ENCODE measurements around the gene SLC26A11.
"Not testable (repeated sequence)": the region's sequence is repeated elsewhere in the genome, so short reads cannot be mapped to it uniquely, and the experiment has no call there.

SLC26A11 gene

GRCh38 chr17:80219013-80219762, 1.0 kb upstream of the SLC26A11 start:
- peak; percentile 98 for DNase-seq

DNA sequence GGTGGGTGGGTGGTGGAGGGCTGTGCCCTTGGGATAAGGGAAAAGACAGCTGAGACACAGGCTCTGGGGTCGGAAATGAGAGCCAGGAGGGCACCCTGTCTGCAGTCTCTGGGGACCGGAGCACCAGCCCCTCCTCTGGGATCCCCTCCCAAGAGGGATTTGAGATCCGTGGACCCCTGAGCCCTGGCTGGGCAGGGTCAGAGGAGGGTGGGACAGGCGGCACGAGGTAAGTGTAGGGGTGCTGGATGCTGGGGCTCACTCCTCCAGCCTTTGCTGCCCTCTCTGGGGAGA, 519 bp upstream of the SLC26A11 start:
- no peak for DNase-seq

DNA sequence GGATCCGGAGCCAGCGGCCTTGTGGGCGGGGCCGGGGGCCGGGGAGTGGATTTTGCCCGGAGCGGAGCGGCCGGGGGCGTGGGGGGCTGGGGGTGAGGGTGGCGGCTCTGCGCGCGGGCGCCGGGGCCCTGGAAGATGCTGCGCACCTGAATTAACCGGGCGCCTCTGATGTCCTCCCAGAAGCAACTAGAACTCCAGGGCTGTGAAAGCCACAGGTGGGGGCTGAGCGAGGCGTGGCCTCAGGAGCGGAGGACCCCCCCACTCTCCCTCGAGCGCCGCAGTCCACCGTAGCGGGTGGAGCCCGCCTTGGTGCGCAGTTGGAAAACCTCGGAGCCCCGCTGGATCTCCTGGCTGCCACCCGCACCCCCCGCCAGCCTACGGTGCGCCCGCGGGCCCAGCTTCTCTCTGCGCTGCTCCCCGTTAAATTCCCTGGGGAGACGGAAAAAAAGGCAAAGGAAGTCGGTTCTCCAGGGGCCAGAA, 549 bp downstream of the SLC26A11 start:
- no peak for DNase-seq

DNA sequence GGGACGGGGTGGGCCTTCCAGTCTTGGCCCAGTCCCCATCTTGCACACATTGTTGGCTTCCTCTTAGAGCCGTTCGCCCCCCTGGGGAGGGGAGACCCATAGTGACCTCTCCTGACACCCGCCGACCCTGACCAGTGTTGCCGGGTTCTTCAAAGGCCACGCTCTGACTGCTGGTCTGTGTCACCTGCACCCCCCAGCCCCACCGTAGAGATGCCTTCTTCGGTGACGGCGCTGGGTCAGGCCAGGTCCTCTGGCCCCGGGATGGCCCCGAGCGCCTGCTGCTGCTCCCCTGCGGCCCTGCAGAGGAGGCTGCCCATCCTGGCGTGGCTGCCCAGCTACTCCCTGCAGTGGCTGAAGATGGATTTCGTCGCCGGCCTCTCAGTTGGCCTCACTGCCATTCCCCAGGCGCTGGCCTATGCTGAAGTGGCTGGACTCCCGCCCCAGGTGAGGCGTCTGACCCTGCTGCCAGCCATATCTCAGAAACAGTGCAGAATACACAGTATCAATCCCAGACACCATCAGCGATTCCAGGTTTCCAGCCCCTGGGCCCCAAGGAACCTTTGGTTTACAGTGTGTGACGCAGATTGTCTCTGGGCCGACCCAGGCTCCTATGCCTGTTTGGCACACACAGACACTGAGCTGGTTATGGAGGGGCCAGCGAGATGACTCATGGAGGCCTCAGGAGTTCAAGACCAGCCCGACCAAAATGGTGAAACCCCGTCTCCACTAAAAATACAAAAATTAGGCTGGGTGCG, 1.3 kb downstream of the SLC26A11 start:
- DNase-seq: no peak

DNA sequence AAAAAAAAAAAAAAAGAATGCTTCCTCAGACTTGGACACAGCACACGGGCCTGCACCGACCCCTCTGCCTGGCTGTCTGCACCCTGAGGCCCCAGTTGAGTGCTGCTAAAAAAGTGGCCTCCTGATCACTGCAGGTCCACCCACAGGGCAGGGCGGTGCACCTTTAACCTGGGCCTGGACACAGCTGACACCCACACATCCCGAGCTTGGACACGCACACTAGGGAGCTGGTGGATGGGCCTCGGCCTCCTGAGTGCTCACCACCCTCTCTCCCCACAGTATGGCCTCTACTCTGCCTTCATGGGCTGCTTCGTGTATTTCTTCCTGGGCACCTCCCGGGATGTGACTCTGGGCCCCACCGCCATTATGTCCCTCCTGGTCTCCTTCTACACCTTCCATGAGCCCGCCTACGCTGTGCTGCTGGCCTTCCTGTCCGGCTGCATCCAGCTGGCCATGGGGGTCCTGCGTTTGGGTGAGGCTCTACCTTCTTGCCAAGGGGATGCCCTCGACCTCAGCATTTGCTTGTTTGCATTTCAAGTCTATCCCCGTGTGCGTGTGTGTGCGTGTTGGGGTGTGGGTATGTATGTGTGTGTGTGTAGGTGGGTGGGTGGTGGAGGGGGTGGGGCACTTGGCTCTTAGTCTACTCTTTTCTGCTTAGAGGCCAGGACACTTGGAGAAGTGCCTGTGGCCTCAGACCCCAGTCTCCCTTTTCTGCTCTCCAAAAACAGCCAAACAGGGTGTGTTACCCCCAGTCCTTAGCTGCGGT, 2.3 kb downstream of the SLC26A11 start:
- no peak for DNase-seq

DNA sequence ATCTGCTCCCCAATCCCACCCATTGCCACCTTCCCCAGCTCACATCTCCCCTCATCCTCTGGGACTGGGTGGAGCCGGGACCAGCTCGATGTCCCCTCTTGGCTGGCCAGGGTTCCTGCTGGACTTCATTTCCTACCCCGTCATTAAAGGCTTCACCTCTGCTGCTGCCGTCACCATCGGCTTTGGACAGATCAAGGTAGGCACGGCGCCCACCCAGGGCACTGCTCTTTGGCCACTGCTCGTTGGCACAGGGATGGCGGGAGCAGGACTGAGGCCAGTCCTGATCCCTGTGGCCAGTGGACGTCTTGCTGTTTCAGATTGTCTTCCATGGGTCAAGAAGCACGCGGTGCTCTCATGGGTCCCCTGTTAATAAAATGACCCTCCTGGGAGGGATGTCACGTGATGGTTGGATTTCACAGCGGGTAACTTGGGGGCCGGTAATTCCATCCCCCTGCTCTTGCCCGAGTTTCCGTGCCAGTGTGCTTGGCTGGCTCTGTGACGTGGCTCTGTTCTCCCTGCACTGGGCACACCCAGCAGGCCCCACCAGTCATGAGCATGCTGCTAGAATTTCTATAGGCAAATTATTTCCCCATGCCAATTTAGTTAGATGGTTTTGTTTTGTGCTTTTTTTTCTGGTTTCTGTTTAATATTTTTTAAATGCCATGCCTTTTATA, 3.1 kb downstream of the SLC26A11 start:
- DNase-seq: no peak

GRCh38 chr17:80223838-80224497, 3.7 kb downstream of the SLC26A11 start:
- DNase-seq: no peak

DNA sequence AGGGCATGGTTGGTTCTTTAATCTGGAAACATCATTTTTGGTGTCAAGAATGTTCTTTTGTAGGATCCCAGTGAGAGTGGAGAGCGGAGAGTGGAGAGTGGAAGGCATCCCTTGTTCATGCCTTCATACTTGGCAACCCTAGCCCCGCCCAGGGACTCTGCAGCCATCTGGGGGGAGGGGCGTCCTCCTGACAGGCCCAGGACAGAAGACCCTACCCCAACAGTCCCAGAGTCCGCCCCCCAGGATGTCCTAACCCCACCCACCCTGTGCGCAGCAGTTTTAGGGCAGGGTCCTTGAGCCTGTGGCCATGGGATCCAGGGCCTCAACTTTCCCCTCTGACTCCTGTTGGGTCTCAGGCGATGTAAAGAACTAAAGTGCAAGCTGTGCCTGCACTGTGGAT, 4.5 kb downstream of the SLC26A11 start:
- DNase-seq: no peak

DNA sequence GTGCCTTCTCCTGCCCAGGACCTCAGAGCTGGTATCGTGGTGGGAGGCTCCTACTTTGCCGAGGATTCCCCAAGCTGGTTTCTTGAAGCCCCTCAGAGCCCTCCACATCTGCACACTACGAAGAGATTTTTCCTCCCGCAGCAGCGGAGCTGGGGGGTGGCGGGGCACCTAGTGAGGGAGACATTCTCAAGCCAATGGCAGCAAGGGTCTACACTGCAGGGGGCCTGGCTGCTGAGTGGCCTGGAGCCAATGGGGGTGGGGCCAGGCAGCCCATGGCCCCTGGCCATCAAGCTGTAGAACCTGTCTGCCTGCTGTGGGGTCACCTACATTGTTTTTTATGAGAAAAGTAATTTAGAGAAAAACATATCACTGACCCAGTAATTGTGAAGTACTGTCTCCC, 5.0 kb downstream of the SLC26A11 start:
- no peak for DNase-seq

- DNase-seq: no peak
Measured at GRCh38 chr17:80227156-80227555, 6.9 kb downstream of the SLC26A11 start.

DNA sequence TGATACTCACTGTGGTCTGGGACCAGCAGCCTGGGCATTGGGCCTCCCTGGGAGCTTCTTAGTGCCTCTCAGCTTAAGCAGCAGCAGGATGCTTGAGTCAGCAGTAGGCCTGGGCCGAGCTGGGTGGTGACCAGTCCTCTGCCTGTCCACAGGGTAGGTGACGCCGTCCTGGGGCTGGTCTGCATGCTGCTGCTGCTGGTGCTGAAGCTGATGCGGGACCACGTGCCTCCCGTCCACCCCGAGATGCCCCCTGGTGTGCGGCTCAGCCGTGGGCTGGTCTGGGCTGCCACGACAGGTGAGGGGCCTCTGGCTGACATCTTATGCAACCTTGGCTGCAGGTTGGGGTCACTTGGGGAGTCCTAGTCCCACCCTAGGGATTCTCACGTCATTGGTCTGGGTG, 7.4 kb downstream of the SLC26A11 start:
- no peak for DNase-seq

DNA sequence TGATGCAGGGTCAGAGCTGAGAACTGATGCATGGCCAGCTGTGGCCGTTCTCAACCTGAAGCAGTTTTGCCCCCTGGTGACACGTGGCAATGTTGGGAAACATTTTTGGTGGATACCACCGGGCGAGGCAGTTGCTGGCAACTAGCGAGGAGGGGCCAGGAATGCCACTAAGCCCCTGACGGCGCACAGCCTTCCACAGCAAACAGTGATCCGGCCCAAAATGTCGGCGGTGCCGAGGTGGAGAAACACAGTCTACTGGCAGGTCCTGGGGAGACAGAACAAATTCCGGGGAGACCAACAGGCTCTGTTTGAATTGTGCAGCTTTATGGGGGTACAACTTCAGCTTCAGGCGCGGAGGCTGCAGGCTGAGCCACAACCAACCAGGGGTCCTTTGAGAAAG, 8.2 kb downstream of the SLC26A11 start:
- no peak for DNase-seq

DNA sequence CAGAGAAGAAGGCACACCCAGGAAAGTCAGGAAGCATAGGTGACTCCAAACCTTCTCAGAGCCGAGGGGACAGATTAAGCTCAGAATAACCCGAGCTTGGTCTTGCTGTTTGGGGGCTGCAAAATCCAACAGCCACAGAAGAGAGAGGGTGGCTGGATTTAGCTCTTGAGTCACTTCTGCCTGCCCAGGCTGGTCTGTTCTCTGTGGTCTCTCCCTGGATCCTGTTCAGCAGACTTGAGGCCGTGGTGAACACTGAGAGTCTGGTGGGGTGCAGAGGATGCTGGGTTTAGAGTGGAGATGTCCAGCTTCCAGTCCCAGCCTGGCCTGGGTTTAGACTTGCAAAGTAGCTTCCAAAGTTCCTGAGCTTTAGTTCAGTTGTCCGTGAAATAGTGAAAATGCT, 8.8 kb downstream of the SLC26A11 start:
- no peak for DNase-seq

DNA sequence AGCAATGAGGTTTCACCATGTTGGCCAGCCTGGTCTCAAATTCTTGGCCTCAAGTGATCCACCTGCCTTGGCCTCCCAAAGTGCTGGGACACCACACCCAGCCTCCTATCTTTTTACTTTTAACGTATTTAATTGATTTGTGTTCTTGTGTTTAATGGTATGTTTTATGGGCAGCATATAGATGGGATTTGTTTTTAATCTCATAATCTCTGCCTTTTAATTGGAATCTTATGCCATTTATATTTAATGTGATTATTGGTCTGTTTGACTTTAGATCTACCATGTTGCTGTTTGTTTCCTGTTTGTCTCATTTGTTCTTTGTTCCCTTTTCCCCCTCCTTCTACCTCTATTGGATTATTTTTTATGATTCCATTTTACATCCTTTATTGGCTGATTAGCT, 12.2 kb downstream of the SLC26A11 start:
- DNase-seq: no peak

DNA sequence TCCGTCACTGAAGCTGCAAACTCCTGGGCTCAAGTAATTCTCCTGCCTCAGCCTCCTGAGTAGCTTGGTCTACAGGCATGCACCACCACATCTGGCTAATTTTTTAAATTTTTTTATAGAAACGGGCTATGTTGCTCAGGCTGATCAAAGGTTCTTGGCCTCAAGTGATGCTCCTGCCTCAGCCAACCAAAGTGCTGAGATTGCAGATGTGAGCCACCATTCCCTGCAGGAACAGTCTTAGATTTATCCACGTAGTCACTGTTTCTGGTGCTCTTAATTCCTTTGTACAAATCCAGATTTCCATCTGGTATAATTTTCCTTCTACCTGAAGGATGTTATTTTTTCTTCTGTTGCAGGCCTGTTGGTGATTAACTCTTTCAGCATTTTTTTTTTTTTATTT, 13.0 kb downstream of the SLC26A11 start:
- no peak for DNase-seq

GRCh38 chr17:80236911-80237310, 16.7 kb downstream of the SLC26A11 start:
- DNase-seq: no peak

DNA sequence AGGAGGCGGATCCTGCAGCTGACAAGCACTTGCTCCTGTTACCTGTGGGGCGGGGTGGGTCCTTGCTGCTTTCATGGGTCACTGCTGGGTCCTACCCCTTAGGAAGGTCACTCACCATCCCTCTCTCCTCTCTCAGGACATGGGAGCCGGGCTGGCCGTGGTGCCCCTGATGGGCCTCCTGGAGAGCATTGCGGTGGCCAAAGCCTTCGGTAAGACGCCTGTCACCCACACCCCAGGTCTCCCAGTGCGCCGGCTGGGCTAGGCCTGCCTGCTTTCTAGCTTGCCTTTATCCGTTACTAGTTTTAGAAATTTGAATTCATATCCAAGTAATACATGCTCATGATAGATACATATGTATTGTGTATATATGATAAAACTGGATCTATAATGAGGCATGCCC, 17.2 kb downstream of the SLC26A11 start:
- no peak for DNase-seq

- no peak for DNase-seq
Measured at GRCh38 chr17:80242505-80242904, 22.3 kb downstream of the SLC26A11 start.

DNA sequence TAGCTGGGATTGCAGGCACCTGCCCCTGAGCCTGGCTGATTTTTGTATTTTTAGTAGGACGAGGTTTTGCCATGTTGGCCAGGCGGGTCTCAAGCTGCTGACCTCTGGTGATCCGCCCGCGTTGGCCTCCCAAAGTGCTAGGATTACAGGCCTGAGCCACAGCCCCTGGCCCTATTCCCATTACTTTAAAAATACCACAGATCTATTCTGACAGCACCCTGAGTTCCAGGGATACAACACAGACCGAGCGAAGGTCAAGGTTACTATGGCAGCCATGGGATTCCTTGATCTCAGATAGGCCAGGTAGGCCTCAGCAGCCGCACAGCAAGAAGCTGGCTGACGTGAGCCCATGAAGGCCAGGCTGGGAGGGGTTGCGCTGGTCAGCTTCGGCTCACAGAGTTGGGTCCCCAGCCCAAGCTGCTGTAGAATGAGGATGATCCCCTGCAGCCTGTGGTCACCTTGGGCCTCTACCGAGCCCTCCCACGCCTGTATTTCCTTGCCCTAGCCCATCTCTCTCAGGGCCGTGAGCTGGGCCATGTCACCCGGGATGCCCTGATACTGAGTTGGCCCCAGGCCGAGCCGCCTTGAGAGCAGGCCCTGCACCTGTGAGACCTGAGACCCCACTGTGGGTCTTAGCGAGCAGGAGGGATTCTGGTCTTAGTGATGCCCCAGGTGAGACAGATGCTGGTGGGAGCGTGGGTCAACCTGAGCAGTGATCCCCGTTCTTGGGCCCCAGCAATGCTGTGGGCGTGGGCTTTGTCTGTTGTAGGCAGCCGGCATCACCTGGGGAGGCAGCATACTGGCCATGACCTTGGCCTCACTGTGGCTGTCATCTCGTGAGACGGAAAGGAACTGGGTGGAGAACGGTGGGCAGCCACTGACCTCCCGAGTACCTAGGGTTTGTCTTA, 23.6 kb downstream of the SLC26A11 start:
- no peak for DNase-seq

DNA sequence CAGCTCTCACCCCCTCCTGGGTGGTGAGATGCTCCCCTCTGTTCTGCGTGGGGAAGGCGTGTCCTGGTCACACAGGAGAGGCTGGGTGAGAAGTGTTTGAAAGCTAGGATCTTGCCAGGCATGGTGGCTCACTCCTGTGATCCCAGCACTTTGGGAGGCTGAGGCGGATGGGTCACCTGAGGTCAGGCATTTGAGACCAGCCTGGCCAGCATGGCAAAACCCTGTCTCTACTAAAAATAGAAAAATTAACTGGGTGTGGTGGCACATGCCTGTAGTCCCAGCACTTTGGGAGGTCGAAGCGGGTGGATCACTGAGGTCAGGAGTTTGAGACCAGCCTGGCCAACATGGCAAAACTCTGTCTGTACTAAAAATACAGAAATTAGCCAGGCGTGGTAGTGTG, 24.2 kb downstream of the SLC26A11 start:
- DNase-seq: not testable (repeated sequence)

DNA sequence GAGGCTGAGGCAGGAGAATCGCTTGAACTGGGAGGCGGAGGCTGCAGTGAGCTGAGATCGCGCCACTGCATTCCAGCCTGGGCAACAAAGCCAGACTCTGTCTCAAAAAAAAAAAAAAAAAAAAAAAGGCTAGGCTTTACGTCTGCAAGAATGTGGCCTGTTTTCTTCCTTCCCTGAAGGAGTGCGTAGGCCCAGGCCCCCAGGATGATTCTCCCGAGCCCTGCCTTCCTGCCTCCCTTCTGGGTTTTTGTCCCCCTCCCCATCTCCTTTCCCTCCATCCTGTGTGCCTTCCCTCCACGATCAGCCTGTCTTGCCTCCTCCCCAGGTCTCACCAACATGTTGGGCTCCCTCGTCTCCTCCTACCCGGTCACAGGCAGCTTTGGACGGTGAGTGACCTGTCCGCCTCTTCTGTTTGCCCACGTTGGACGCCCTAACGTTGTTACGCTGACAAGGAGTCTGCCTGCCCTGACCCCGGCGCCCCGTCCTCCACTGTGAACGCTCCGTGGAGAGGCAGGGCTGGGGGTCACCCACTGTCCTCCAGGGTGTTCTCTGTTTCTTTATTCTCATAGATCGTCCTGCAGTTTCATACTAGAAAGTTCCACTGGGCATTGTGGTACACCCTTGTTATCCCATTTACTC, 24.8 kb downstream of the SLC26A11 start:
- no peak for DNase-seq

All from hematopoietic multipotent progenitor cell treated with erythropoietin and hydrocortisone succinate and interleukin-3 and kit ligand, for 6 days (in vitro differentiated cells).